Measurements from ENCODE around the gene THAP11.

Gene THAP11

GRCh38 chr16:67869653-67870052 is 27.5 kb downstream of the THAP11 start:
- FAIRE-seq: no peak
- DNase-seq (ENCODE audit: insufficient read length, low spot score): no peak
- no peak for TF ChIP-seq SPI1 (IDR thresholded peaks at IDR 0.05; ENCODE audit: low read depth, low read length)
- no peak for TF ChIP-seq PAX5 (IDR thresholded peaks at IDR 0.05; ENCODE audit: insufficient read depth, low read length, severe bottlenecking)
- no peak for TF ChIP-seq TAF1 (IDR thresholded peaks at IDR 0.05; ENCODE audit: low read depth, low read length)
- TF ChIP-seq POU2F2 (IDR thresholded peaks at IDR 0.05; ENCODE audit: low read depth, low read length): no peak
- no peak for TF ChIP-seq POLR2AphosphoS5 (IDR thresholded peaks at IDR 0.05; ENCODE audit: low read depth, low read length)
- no peak for TF ChIP-seq POLR2A (IDR thresholded peaks at IDR 0.05; ENCODE audit: low read depth, low read length)

GRCh38 chr16:67871256-67871655 is 29.1 kb downstream of the THAP11 start:
- FAIRE-seq: no peak
- no peak for TF ChIP-seq SPI1 (IDR thresholded peaks at IDR 0.05; ENCODE audit: low read depth, low read length)
- TF ChIP-seq POLR2AphosphoS5 (IDR thresholded peaks at IDR 0.05; ENCODE audit: low read depth, low read length): no peak
- TF ChIP-seq POU2F2 (IDR thresholded peaks at IDR 0.05; ENCODE audit: low read depth, low read length): no peak
- no peak for TF ChIP-seq TAF1 (IDR thresholded peaks at IDR 0.05; ENCODE audit: low read depth, low read length)
- no peak for DNase-seq (ENCODE audit: insufficient read length, low spot score)

- TF ChIP-seq POLR2A (IDR thresholded peaks at IDR 0.05; ENCODE audit: low read depth, low read length) (no peak), POLR2AphosphoS5 (IDR thresholded peaks at IDR 0.05; ENCODE audit: low read depth, low read length) (no peak), SPI1 (IDR thresholded peaks at IDR 0.05; ENCODE audit: low read depth, low read length) (peak; percentile 29; the same call in 1 of the 2 replicates), PAX5 (IDR thresholded peaks at IDR 0.05; ENCODE audit: insufficient read depth, low read length, severe bottlenecking) (no peak), POU2F2 (IDR thresholded peaks at IDR 0.05; ENCODE audit: low read depth, low read length) (no peak), TAF1 (IDR thresholded peaks at IDR 0.05; ENCODE audit: low read depth, low read length) (no peak)
- DNase-seq (ENCODE audit: insufficient read length, low spot score) (no peak), FAIRE-seq (peak; percentile 13)
Measured at GRCh38 chr16:67872131-67872630, 30.1 kb downstream of the THAP11 start.

- FAIRE-seq: peak; percentile 84
Measured at GRCh38 chr16:67872631-67873434, 30.7 kb downstream of the THAP11 start, which contains the start of gene EDC4. EDC4 (plus strand) TSS chr16:67873052; CDS start chr16:67873262, 210 bp downstream.

GRCh38 chr16:67873435-67874370 is 31.6 kb downstream of the THAP11 start:
- no peak for TF ChIP-seq POLR2AphosphoS5 (IDR thresholded peaks at IDR 0.05; ENCODE audit: low read depth, low read length)
- TF ChIP-seq POLR2A (IDR thresholded peaks at IDR 0.05; ENCODE audit: low read depth, low read length): no peak
- no peak for TF ChIP-seq TAF1 (IDR thresholded peaks at IDR 0.05; ENCODE audit: low read depth, low read length)
- no peak for TF ChIP-seq POU2F2 (IDR thresholded peaks at IDR 0.05; ENCODE audit: low read depth, low read length)
- TF ChIP-seq PAX5 (IDR thresholded peaks at IDR 0.05; ENCODE audit: insufficient read depth, low read length, severe bottlenecking): no peak
- no peak for TF ChIP-seq SPI1 (IDR thresholded peaks at IDR 0.05; ENCODE audit: low read depth, low read length)
- DNase-seq (ENCODE audit: insufficient read length, low spot score) (no peak), FAIRE-seq (peak; percentile 9)

More at GRCh38 chr16:67872631-67873434, 30.7 kb downstream of the THAP11 start, which contains the start of gene EDC4:
- peak; percentile 62; the same call in 1 of the 2 replicates for TF ChIP-seq TAF1 (IDR thresholded peaks at IDR 0.05; ENCODE audit: low read depth, low read length)
- no peak for TF ChIP-seq SPI1 (IDR thresholded peaks at IDR 0.05; ENCODE audit: low read depth, low read length)
- TF ChIP-seq POLR2AphosphoS5 (IDR thresholded peaks at IDR 0.05; ENCODE audit: low read depth, low read length): peak; percentile 78
- TF ChIP-seq PAX5 (IDR thresholded peaks at IDR 0.05; ENCODE audit: insufficient read depth, low read length, severe bottlenecking): no peak
- TF ChIP-seq POU2F2 (IDR thresholded peaks at IDR 0.05; ENCODE audit: low read depth, low read length): peak; percentile 80
- TF ChIP-seq POLR2A (IDR thresholded peaks at IDR 0.05; ENCODE audit: low read depth, low read length): peak; percentile 86
- peak; percentile 97 for DNase-seq (ENCODE audit: insufficient read length, low spot score)

- DNase-seq (ENCODE audit: insufficient read length, low spot score) (no peak), FAIRE-seq (no peak)
- no peak for TF ChIP-seq SPI1 (IDR thresholded peaks at IDR 0.05; ENCODE audit: low read depth, low read length)
- no peak for TF ChIP-seq POLR2A (IDR thresholded peaks at IDR 0.05; ENCODE audit: low read depth, low read length)
- TF ChIP-seq POU2F2 (IDR thresholded peaks at IDR 0.05; ENCODE audit: low read depth, low read length): no peak
- no peak for TF ChIP-seq TAF1 (IDR thresholded peaks at IDR 0.05; ENCODE audit: low read depth, low read length)
- no peak for TF ChIP-seq POLR2AphosphoS5 (IDR thresholded peaks at IDR 0.05; ENCODE audit: low read depth, low read length)
- no peak for TF ChIP-seq PAX5 (IDR thresholded peaks at IDR 0.05; ENCODE audit: insufficient read depth, low read length, severe bottlenecking)
Measured at GRCh38 chr16:67874372-67874771, 32.3 kb downstream of the THAP11 start.

GRCh38 chr16:67877064-67877463 is 34.9 kb downstream of the THAP11 start:
- TF ChIP-seq POLR2AphosphoS5 (IDR thresholded peaks at IDR 0.05; ENCODE audit: low read depth, low read length) (no peak), PAX5 (IDR thresholded peaks at IDR 0.05; ENCODE audit: insufficient read depth, low read length, severe bottlenecking) (no peak), TAF1 (IDR thresholded peaks at IDR 0.05; ENCODE audit: low read depth, low read length) (no peak), POLR2A (IDR thresholded peaks at IDR 0.05; ENCODE audit: low read depth, low read length) (no peak), POU2F2 (IDR thresholded peaks at IDR 0.05; ENCODE audit: low read depth, low read length) (no peak), SPI1 (IDR thresholded peaks at IDR 0.05; ENCODE audit: low read depth, low read length) (no peak)
- FAIRE-seq (no peak), DNase-seq (ENCODE audit: insufficient read length, low spot score) (no peak)

GRCh38 chr16:67878232-67878631 is 36.1 kb downstream of the THAP11 start:
- FAIRE-seq (no peak), DNase-seq (ENCODE audit: insufficient read length, low spot score) (no peak)
- TF ChIP-seq POLR2AphosphoS5 (IDR thresholded peaks at IDR 0.05; ENCODE audit: low read depth, low read length) (no peak), POLR2A (IDR thresholded peaks at IDR 0.05; ENCODE audit: low read depth, low read length) (no peak), POU2F2 (IDR thresholded peaks at IDR 0.05; ENCODE audit: low read depth, low read length) (no peak), SPI1 (IDR thresholded peaks at IDR 0.05; ENCODE audit: low read depth, low read length) (no peak), TAF1 (IDR thresholded peaks at IDR 0.05; ENCODE audit: low read depth, low read length) (no peak)
